GM19025 (cell line): ENCODE data around the gene HOXD12.

Source experiments
- ATAC-seq: cut with Tn5 transposase; IDR thresholded peaks from one replicate; pipeline ENCODE4 v1.9.1; 2021; ENCODE audit warnings: mild to moderate bottlenecking, low read depth, moderate library complexity; ENCODE audit not compliant: unreplicated experiment

Gene HOXD12

GRCh38 chr2:176105078-176105729 is 5.6 kb downstream of the HOXD12 start:
- no peak for ATAC-seq

- no peak for ATAC-seq
These were observed 6.4 kb downstream of the HOXD12 start for GRCh38 chr2:176105730-176106580.

- no peak for ATAC-seq
These were observed 7.3 kb downstream of the HOXD12 start, which contains the start of gene HOXD11 for GRCh38 chr2:176106581-176107539. Gene HOXD11 (plus strand): TSS chr2:176107280. CDS start chr2:176107356, 76 bp downstream.

GRCh38 chr2:176107731-176108181 is 8.2 kb downstream of the HOXD12 start:
- no peak for ATAC-seq

- no peak for ATAC-seq
These were observed 9.8 kb downstream of the HOXD12 start for GRCh38 chr2:176109192-176109901.

GRCh38 chr2:176109946-176110345 is 10.4 kb downstream of the HOXD12 start:
- no peak for ATAC-seq

- no peak for ATAC-seq
These were observed 11.1 kb downstream of the HOXD12 start for GRCh38 chr2:176110415-176111308.

GRCh38 chr2:176111309-176111663 is 11.7 kb downstream of the HOXD12 start:
- no peak for ATAC-seq

GRCh38 chr2:176111846-176112374 is 12.3 kb downstream of the HOXD12 start:
- ATAC-seq = no peak

GRCh38 chr2:176112375-176113302 is 13.0 kb downstream of the HOXD12 start:
- ATAC-seq = no peak

GRCh38 chr2:176114120-176114929 is 14.7 kb downstream of the HOXD12 start:
- no peak for ATAC-seq

- no peak for ATAC-seq
These were observed 15.5 kb downstream of the HOXD12 start for GRCh38 chr2:176114930-176115625.

GRCh38 chr2:176115883-176116813 is 16.6 kb downstream of the HOXD12 start, which contains the start of gene HOXD10:
Gene HOXD10 (plus strand): TSS chr2:176116778. CDS start chr2:176116834, 56 bp downstream.
- no peak for ATAC-seq

- ATAC-seq = no peak
These were observed 17.7 kb downstream of the HOXD12 start for GRCh38 chr2:176117162-176117822.
